ENCODE results near the gene ABHD5.

DNA sequence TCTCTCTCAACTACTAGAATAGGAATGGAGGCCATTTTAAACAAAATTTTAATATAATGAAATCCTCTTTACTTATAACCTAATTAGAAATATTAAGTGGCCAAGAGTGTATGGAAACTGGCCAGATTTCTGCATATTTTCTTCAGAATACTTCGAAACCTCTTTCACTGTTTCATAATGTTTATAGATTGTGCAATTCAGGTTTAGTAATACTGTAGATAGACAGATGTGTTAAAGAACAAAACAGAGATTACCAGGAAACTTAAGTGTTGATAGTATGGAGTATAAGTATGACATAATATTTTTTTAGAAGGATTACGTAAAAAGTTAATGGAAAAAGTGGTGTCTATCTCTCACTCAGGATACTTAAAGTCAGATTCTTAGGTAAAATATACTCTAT is 4.7 kb downstream of the ABHD5 start:
- TF ChIP-seq POLR2A (IDR thresholded peaks at IDR 0.05): no peak
- TF ChIP-seq, protein P1, sequence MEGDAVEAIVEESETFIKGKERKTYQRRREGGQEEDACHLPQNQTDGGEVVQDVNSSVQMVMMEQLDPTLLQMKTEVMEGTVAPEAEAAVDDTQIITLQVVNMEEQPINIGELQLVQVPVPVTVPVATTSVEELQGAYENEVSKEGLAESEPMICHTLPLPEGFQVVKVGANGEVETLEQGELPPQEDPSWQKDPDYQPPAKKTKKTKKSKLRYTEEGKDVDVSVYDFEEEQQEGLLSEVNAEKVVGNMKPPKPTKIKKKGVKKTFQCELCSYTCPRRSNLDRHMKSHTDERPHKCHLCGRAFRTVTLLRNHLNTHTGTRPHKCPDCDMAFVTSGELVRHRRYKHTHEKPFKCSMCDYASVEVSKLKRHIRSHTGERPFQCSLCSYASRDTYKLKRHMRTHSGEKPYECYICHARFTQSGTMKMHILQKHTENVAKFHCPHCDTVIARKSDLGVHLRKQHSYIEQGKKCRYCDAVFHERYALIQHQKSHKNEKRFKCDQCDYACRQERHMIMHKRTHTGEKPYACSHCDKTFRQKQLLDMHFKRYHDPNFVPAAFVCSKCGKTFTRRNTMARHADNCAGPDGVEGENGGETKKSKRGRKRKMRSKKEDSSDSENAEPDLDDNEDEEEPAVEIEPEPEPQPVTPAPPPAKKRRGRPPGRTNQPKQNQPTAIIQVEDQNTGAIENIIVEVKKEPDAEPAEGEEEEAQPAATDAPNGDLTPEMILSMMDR (IDR thresholded peaks at IDR 0.05): no peak

Data from uterus (tissue), 2 donors.